ENCODE results near the gene CDC42BPA. TPM values are rescaled to one million over a fixed set of nuclear protein-coding genes. Genes with fewer than 3 reads are reported as not detected.

CDC42BPA gene
- total and polyA plus RNA-seq, 3 donors from 2014 or later, result 39.9 to 109 (median 105) TPM

DNA sequence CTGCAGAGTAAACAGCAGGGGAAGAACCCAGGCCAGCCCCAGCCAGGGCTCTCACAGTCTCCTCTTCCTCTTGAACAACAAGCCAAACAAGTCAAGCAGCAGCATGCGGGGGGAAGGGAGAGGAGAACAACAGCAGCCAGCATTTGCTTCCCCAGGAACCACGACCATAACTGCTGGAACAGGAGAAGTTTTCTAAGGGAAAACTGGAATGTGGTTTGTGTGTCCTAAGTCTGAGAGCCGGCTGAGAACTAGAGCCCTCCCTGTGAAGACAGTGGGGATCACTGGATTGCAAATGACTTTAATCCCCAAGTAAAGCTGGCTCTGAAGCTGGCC is 330.0 kb downstream of the CDC42BPA start:
- H3K4me1 ChIP-seq, result peaks cover 30% of the 10 kb centered on the region
- H3K9me3 ChIP-seq, result no peaks in the 10 kb centered on the region
- 62 to 63% methylated on average over 3 of the region's 3 CpGs for WGBS, 2 donors
- TF ChIP-seq, protein P1, sequence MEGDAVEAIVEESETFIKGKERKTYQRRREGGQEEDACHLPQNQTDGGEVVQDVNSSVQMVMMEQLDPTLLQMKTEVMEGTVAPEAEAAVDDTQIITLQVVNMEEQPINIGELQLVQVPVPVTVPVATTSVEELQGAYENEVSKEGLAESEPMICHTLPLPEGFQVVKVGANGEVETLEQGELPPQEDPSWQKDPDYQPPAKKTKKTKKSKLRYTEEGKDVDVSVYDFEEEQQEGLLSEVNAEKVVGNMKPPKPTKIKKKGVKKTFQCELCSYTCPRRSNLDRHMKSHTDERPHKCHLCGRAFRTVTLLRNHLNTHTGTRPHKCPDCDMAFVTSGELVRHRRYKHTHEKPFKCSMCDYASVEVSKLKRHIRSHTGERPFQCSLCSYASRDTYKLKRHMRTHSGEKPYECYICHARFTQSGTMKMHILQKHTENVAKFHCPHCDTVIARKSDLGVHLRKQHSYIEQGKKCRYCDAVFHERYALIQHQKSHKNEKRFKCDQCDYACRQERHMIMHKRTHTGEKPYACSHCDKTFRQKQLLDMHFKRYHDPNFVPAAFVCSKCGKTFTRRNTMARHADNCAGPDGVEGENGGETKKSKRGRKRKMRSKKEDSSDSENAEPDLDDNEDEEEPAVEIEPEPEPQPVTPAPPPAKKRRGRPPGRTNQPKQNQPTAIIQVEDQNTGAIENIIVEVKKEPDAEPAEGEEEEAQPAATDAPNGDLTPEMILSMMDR (IDR thresholded peaks at IDR 0.05), result no peak
- no peak for TF ChIP-seq POLR2A (IDR thresholded peaks at IDR 0.05)
- peak overlapping the region in 1 of 2 donors; percentile 78 for H3K27ac ChIP-seq
- intact Hi-C loops (cut with DNase I; ENCODE audit: low total_unique reads), result no loop called here
- no peaks in the 10 kb centered on the region for H3K36me3 ChIP-seq (ENCODE audit: low read depth, missing control alignments)
- DNase-seq, result peak; percentile 48
- no peak overlapping the region for H3K4me3 ChIP-seq
- no peaks in the 10 kb centered on the region for H3K27me3 ChIP-seq

DNA sequence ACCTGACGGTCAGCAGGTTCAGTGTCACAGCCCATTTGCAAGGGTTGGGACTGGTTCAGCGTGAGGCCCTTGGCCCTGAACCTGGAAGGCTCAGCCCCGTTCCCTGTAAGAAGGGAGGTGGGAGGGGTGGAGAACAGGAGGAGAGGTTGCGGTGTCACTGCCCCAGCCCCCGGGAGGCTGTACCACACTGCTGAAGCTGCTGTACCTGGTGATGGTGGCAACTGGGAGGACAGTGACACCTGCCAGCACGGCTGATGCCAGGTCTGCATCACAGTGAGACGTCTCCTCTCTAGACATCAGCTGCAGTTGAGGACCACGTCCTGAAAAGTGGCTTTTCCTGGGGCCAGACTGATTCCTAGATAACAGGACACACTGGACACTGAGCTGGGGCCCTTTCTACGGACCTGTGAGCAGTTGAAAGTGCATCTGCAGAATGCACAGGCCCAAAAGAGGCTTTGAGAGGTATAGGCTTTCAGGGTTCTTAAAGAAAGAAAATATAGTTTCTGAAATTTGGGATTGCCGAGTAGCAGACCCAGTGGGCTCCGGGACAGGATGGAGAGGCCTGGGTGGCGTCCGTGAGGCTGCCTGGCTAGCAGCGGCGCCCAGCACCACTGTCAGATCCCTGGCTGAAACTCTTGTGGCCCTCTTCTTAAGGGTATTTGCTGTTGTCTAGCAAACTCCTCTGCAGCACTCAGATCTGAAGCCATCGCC is 330.5 kb downstream of the CDC42BPA start:
- no peaks in the 10 kb centered on the region for H3K36me3 ChIP-seq (ENCODE audit: low read depth, missing control alignments)
- no peaks in the 10 kb centered on the region for H3K27me3 ChIP-seq
- H3K4me3 ChIP-seq, result no peak overlapping the region
- DNase-seq, result peak; percentile 12
- WGBS, 2 donors, result 81 to 82% methylated on average over 13 to 16 of the region's 16 CpGs
- H3K27ac ChIP-seq, result peak overlapping the region in 1 of 2 donors; percentile 78
- TF ChIP-seq, protein P1 (IDR thresholded peaks at IDR 0.05), result no peak
- TF ChIP-seq POLR2A (IDR thresholded peaks at IDR 0.05), result no peak
- peaks cover 30% of the 10 kb centered on the region for H3K4me1 ChIP-seq
- no peaks in the 10 kb centered on the region for H3K9me3 ChIP-seq
- intact Hi-C loops (cut with DNase I; ENCODE audit: low total_unique reads), result no loop called here

DNA sequence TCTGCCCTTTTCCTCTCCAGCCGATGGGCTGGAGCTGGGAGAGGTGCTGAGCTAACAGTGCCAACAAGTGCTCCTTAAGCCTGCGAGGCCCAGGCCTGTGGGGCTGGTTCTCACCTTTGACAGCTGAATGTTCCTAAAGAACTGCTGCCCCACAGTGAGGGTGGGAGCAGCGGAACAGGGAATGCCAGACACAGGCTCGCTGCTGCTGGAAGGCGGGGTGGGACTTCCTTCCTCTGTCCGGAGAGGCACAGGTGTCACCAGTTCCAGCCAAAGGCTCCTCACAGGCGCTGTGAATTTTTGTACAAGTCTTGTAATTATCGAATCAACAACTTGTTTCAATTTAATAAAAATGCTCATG is 331.1 kb downstream of the CDC42BPA start:
- no peak for TF ChIP-seq POLR2A (IDR thresholded peaks at IDR 0.05)
- TF ChIP-seq, protein P1 (IDR thresholded peaks at IDR 0.05), result no peak
- intact Hi-C loops (cut with DNase I; ENCODE audit: low total_unique reads), result no loop called here
- peak; percentile 15 for DNase-seq
- WGBS, 2 donors, result 88 to 91% methylated on average over 8 of the region's 8 CpGs
- no peaks in the 10 kb centered on the region for H3K36me3 ChIP-seq (ENCODE audit: low read depth, missing control alignments)
- peaks cover 30% of the 10 kb centered on the region for H3K4me1 ChIP-seq
- no peak overlapping the region for H3K4me3 ChIP-seq
- no peaks in the 10 kb centered on the region for H3K27me3 ChIP-seq
- H3K9me3 ChIP-seq, result no peaks in the 10 kb centered on the region
- H3K27ac ChIP-seq, result no peak overlapping the region

DNA sequence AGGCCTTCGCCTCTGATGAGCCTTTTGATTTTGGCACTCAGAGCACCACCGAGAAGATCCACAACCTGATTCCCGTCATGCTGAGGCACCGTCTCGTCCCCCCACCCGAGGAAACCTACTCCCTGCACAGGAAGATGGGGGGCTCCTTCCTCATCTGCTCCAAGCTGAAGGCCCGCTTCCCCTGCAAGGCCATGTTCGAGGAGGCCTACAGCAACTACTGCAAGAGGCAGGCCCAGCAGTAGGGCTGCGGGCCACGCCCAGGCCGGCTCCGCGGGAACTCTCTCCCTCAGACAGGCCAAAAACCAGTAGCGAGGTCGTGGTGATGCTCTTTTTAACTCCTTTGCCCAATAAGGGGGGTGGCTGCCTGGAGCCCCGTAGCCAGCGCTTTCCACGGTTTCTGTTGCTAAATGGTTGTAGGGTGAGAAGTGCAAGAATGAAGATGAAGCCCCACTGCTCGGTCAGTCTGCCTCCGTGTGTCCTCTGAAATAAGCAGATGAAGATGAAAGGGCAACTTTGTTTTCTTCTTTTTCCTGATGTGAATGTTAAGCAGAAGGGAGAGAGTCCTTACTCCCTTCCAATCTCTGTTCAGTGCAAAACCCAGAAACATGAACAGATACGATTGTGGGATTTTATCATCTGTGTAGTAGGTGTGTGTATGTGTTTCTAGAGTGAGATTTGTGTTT is 331.7 kb downstream of the CDC42BPA start:
- no peaks in the 10 kb centered on the region for H3K36me3 ChIP-seq (ENCODE audit: low read depth, missing control alignments)
- DNase-seq, result peak; percentile 17
- H3K27ac ChIP-seq, result peak overlapping the region in 1 of 2 donors; percentile 18

More for the DNA sequence above, 331.7 kb downstream of the CDC42BPA start:
- intact Hi-C loops (cut with DNase I; ENCODE audit: low total_unique reads), result no loop called here
- no peaks in the 10 kb centered on the region for H3K27me3 ChIP-seq
- no peak for TF ChIP-seq POLR2A (IDR thresholded peaks at IDR 0.05)
- TF ChIP-seq, protein P1 (IDR thresholded peaks at IDR 0.05), result no peak
- H3K4me1 ChIP-seq, result peaks cover 30% of the 10 kb centered on the region
- 73 to 74% methylated on average over 15 to 21 of the region's 21 CpGs for WGBS, 2 donors
- H3K9me3 ChIP-seq, result no peaks in the 10 kb centered on the region
- H3K4me3 ChIP-seq, result no peak overlapping the region

Data from testis (tissue), 3 donors.